GM12875 (cell line): Measurements from ENCODE around the gene OR51E2.

Experiments
- H3K4me3 ChIP-seq: one replicate; pipeline ENCODE4 v1.5.1; 2011; ENCODE audit warnings: low read depth, low read length, control low read depth
- TF ChIP-seq, protein P1 (sequence below): IDR thresholded peaks from 2 replicates; pipeline ENCODE4 v1.5.1; 2011; ENCODE audit warnings: low read depth, mild to moderate bottlenecking, control low read depth, inconsistent platforms, low read length, moderate library complexity, borderline replicate concordance; ENCODE audit not compliant: insufficient read depth

OR51E2 gene

GRCh38 chr11:4636962-4637661, 60.5 kb downstream of the OR51E2 start, which contains the start of gene OR51D1:
TSS of gene OR51D1 (plus strand) at chr11:4637477. CDS start at chr11:4639791, 2,314 bp downstream.
- no peak within 1 kb of the TSS for H3K4me3 ChIP-seq
- TF ChIP-seq, protein P1, sequence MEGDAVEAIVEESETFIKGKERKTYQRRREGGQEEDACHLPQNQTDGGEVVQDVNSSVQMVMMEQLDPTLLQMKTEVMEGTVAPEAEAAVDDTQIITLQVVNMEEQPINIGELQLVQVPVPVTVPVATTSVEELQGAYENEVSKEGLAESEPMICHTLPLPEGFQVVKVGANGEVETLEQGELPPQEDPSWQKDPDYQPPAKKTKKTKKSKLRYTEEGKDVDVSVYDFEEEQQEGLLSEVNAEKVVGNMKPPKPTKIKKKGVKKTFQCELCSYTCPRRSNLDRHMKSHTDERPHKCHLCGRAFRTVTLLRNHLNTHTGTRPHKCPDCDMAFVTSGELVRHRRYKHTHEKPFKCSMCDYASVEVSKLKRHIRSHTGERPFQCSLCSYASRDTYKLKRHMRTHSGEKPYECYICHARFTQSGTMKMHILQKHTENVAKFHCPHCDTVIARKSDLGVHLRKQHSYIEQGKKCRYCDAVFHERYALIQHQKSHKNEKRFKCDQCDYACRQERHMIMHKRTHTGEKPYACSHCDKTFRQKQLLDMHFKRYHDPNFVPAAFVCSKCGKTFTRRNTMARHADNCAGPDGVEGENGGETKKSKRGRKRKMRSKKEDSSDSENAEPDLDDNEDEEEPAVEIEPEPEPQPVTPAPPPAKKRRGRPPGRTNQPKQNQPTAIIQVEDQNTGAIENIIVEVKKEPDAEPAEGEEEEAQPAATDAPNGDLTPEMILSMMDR: peak; percentile 97

GRCh38 chr11:4636136-4636535, 61.5 kb downstream of the OR51E2 start:
- no peak overlapping the region for H3K4me3 ChIP-seq
- TF ChIP-seq, protein P1: no peak
